ENCODE data around the gene ZNF746.

ZNF746 gene

DNA sequence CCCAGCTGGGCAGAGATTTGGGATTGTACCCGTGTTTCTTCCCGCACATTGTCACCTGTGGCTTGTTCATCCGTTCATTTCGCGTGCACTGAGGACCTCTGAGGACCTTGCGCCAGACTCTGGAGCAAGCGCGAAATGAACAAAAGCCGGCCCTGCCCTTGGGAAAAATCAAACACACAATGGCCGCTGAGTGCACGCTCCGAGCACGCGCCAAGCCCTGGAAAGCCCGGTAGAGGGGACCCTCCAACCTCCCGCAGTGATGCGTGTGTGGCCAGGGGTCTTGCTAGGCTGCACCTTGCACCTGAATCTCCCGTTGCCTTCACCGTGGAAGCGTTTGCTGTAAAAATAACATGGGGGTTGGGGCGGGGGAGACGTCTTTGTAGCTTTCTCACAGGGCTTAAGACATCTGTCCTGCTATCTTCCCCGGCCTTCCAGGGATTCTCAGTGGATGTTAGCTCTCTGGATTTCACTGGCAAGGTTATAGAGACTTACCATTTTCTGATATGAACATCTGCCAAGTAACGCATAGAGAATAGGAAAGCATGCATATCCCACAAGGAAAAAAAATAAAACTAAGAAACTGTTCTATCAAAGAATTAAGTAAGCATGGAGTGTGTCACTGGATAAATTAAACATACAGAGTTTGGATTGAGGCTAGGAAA is 74.0 kb downstream of the ZNF746 start:
- no peak overlapping the region for H3K27ac ChIP-seq (ENCODE audit: low read depth, low read length, severe bottlenecking)
- WGBS, 2 experiments (ENCODE audit: insufficient coverage in 2 of 2): 93 to 96% methylated on average over 20 to 23 of the region's 24 CpGs
- H3K9me3 ChIP-seq (ENCODE audit: control insufficient read depth, low read length): no peaks in the 10 kb centered on the region
- no peaks in the 10 kb centered on the region for H3K36me3 ChIP-seq (ENCODE audit: control insufficient read depth, insufficient read depth, low read length)
- H3K4me1 ChIP-seq (ENCODE audit: control insufficient read depth, insufficient read depth, low read length, poor library complexity, severe bottlenecking): no peaks in the 10 kb centered on the region
- no peak overlapping the region for H3K4me3 ChIP-seq (ENCODE audit: extremely low read depth, insufficient read depth, low read length, poor library complexity, severe bottlenecking)

- no peaks in the 10 kb centered on the region for H3K9me3 ChIP-seq (ENCODE audit: control insufficient read depth, low read length)
- H3K36me3 ChIP-seq (ENCODE audit: control insufficient read depth, insufficient read depth, low read length): no peaks in the 10 kb centered on the region
- no peak overlapping the region for H3K4me3 ChIP-seq (ENCODE audit: extremely low read depth, insufficient read depth, low read length, poor library complexity, severe bottlenecking)
- H3K27ac ChIP-seq (ENCODE audit: low read depth, low read length, severe bottlenecking): no peak overlapping the region
- H3K4me1 ChIP-seq (ENCODE audit: control insufficient read depth, insufficient read depth, low read length, poor library complexity, severe bottlenecking): no peaks in the 10 kb centered on the region
- WGBS, 2 experiments (ENCODE audit: insufficient coverage in 2 of 2): 93 to 96% methylated on average over 25 to 35 of the region's 35 CpGs
Observed at GRCh38 chr7:149422914-149423301, 74.7 kb downstream of the ZNF746 start.
